B cell (primary cell): ENCODE measurements around the gene UGT1A6. TPM values are rescaled to one million over a fixed set of nuclear protein-coding genes. Genes with fewer than 3 reads are reported as not detected.

ENCODE experiments used
- ATAC-seq: fragments of 200-7000 bp; cut with Tn5 transposase; one replicate; pipeline ENCODE4 v1.10.0; 2021; ENCODE audit warnings: low read depth, mild to moderate bottlenecking, moderate number of reproducible peaks, moderate library complexity
- CTCF ChIA-PET: fragments of 350-600 bp; sonication (Branson Sonifier 250); formaldehyde crosslinking; loops from one replicate; lab custom pipeline; 2021; ENCODE audit warnings: antibody characterized with exemption, inconsistent platforms; lab: Charles Lee
- POLR2A ChIA-PET: fragments of 350-600 bp; sonication (Branson Sonifier 250); formaldehyde crosslinking; loops from one replicate; lab custom pipeline; 2021; ENCODE audit warnings: antibody characterized with exemption; lab: Charles Lee
- DNase-seq: peaks from one replicate; pipeline ENCODE4 v3.0.0; 2013
- H2AFZ ChIP-seq: 2 replicates; pipeline ENCODE4 v1.6.1; 2012; ENCODE audit warnings: mild to moderate bottlenecking, low read depth, low read length; ENCODE audit not compliant: insufficient read depth, poor library complexity, severe bottlenecking
- H3K27ac ChIP-seq, 2 donors: 1 replicate in 1 of 2; 2 replicates in 1 of 2; pipeline ENCODE4 v1.5.1; 2012 to 2013; ENCODE audit warnings: low read length in 2 of 2, mild to moderate bottlenecking in 2 of 2, moderate library complexity in 1 of 2
- H3K27me3 ChIP-seq, 4 experiments: fragments of 200-600 bp in 1 of 4; sonication (generic) in 1 of 4; replicated peaks in 1 of 4; 1 replicate in 2 of 4; 2 replicates in 2 of 4; pipeline versions ENCODE4 v1.6.1 to v1.7.0; 2013 to 2016; ENCODE audit warnings: low read length in 3 of 4, mild to moderate bottlenecking in 2 of 4, mixed read lengths in 1 of 4, moderate library complexity in 1 of 4; ENCODE audit not compliant: insufficient read depth in 4 of 4, control insufficient read depth in 3 of 4; ENCODE audit errors: control extremely low read depth in 1 of 4
- H3K36me3 ChIP-seq, 2 experiments: replicated peaks in 1 of 2; 1 replicate in 1 of 2; 2 replicates in 1 of 2; pipeline versions ENCODE4 v1.6.1 to v1.7.1; 2013; ENCODE audit warnings: low read length in 1 of 2; ENCODE audit not compliant: insufficient read depth in 2 of 2, control insufficient read depth in 1 of 2; ENCODE audit errors: control extremely low read depth in 1 of 2, extremely low read depth in 1 of 2
- H3K4me1 ChIP-seq, 2 donors: fragments of 200-600 bp in 1 of 2; sonication (generic) in 1 of 2; 1 replicate in 1 of 2; 2 replicates in 1 of 2; pipeline versions ENCODE4 v1.5.1 to v1.6.1; 2013 to 2017; ENCODE audit warnings: low read length in 2 of 2; ENCODE audit not compliant: control insufficient read depth in 2 of 2, insufficient read depth in 2 of 2
- H3K4me2 ChIP-seq: replicated peaks from 2 replicates; pipeline ENCODE3; 2012; ENCODE audit warnings: mild to moderate bottlenecking, low read depth, low read length; ENCODE audit not compliant: poor library complexity, severe bottlenecking
- H3K4me3 ChIP-seq, 5 experiments: fragments of 200-600 bp in 1 of 5; sonication (generic) in 1 of 5; 1 replicate in 3 of 5; 2 replicates in 2 of 5; pipeline versions ENCODE4 v1.5.1 to v1.7.0; 2011 to 2016; ENCODE audit warnings: low read length in 4 of 5, mild to moderate bottlenecking in 4 of 5, low read depth in 2 of 5, control low read depth in 1 of 5, moderate library complexity in 1 of 5; ENCODE audit not compliant: insufficient read depth in 1 of 5; ENCODE audit errors: control extremely low read depth in 1 of 5, extremely low read depth in 1 of 5
- H3K79me2 ChIP-seq: fragments of 200-600 bp; sonication (generic); one replicate; pipeline ENCODE4 v1.6.0; 2016; ENCODE audit warnings: low read length; ENCODE audit not compliant: control insufficient read depth, insufficient read depth
- H3K9ac ChIP-seq: fragments of 200-600 bp; sonication (generic); 2 replicates; pipeline ENCODE4 v1.6.1; 2017; ENCODE audit warnings: mild to moderate bottlenecking, low read length, moderate library complexity
- H3K9me3 ChIP-seq, 3 donors: one replicate each; pipeline versions ENCODE4 v1.6.1 to v1.7.1; 2013; ENCODE audit warnings: low read length in 2 of 3; ENCODE audit not compliant: control insufficient read depth in 2 of 3, insufficient read depth in 1 of 3; ENCODE audit errors: control extremely low read depth in 1 of 3
- H4K20me1 ChIP-seq: 2 replicates; pipeline ENCODE4 v1.6.0; 2012; ENCODE audit warnings: mild to moderate bottlenecking, low read length; ENCODE audit not compliant: insufficient read depth, control insufficient read depth, poor library complexity, severe bottlenecking
- H3K27ac Mint-ChIP-seq: one replicate; pipeline ENCODE4 v1.8.0; 2021; ENCODE audit warnings: mixed read lengths
- H3K27me3 Mint-ChIP-seq: one replicate; pipeline ENCODE4 v1.8.0; 2021; ENCODE audit warnings: mixed read lengths
- H3K4me1 Mint-ChIP-seq: one replicate; pipeline ENCODE4 v1.8.0; 2021; ENCODE audit warnings: mixed read lengths
- H3K4me3 Mint-ChIP-seq: one replicate; pipeline ENCODE4 v1.8.0; 2021; ENCODE audit warnings: mixed read lengths
- H3K9me3 Mint-ChIP-seq: one replicate; pipeline ENCODE4 v1.8.0; 2022; ENCODE audit warnings: mixed read lengths; ENCODE audit not compliant: insufficient read depth
- EZH2 ChIP-seq: IDR thresholded peaks from 2 replicates; pipeline ENCODE4 v1.6.1; 2012; ENCODE audit warnings: borderline replicate concordance, low read depth, mild to moderate bottlenecking, moderate library complexity, low read length; ENCODE audit not compliant: insufficient read depth, poor library complexity, severe bottlenecking
- WGBS: methylation state at CpG from one replicate; pipeline ENCODE4 v1.1.5; 2013; ENCODE audit warnings: missing lambda C conversion rate; ENCODE audit not compliant: insufficient coverage; 5-methylcytosine and 5-hydroxymethylcytosine counted together
- intact Hi-C: fragments of 100-400 bp; cut with micrococcal nuclease; formaldehyde crosslinking; loops from one replicate; pipeline ENCODE4 v1.10.0; 2022
- polyA plus RNA-seq: library from polyadenylated mRNA; depleted of rRNA; stranded (reverse); fragments of >200 nt; gene quantifications from 2 replicates; pipeline ENCODE4 v1.2.3, GENCODE V29; 2012
- total RNA-seq, 2 donors: library from RNA; stranded (reverse); fragments of 120-200 nt in 1 of 2; gene quantifications; 1 replicate in 1 of 2; 2 replicates in 1 of 2; pipeline versions ENCODE4 v1.2.3 to v1.2.4, GENCODE V29; 2013 to 2022
- TF ChIP-seq, protein P1 (sequence below): fragments of 200-600 bp; IDR thresholded peaks from one replicate; pipeline ENCODE4 v1.8.0; 2022; ENCODE audit warnings: antibody characterized with exemption, mild to moderate bottlenecking

Gene UGT1A6
- total and polyA plus RNA-seq, 2 donors (not counting 1 experiment from before 2014, with no cell fraction given), result not detected

DNA sequence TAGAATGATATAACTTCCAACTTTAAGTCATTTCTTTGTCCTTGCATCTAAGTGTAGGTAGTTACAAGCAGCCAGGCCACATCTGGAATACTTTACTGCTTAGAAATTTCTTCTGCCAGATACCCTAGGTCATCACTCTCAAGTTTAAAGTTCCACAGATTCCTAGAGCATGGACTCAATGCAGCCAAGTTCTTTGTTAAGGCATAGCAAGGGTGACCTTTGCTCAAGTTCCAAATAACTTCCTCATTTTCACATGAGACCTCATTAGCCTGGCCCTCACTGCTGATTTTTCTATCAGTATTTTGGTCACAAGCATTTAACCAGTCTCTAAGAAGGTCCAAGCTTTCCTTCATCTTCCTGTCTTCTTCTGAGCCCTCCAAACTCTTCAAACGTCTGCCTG, 28.8 kb upstream of the UGT1A6 start:
- no CpG with 5 or more reads among the region's 1 CpG for WGBS
- Histone ChIP-seq H3K4me2 (no peak overlapping the region), H4K20me1 (no peaks in the 10 kb centered on the region), H3K27ac (no peak overlapping the region), H3K4me3 (no peak overlapping the region), H3K79me2 (no peaks in the 10 kb centered on the region), H3K9ac (no peak overlapping the region), H3K36me3 (no peaks in the 10 kb centered on the region), H3K9me3 (peaks cover 0 to 2% (median 0%) of the 10 kb centered on the region in 3 donors), H3K27me3 (peaks cover 0 to 6% (median 0%) of the 10 kb centered on the region in 4 experiments), H2AFZ (no peak overlapping the region), H3K4me1 (no peaks in the 10 kb centered on the region)
- TF ChIP-seq EZH2, result no peak
- TF ChIP-seq, protein P1, sequence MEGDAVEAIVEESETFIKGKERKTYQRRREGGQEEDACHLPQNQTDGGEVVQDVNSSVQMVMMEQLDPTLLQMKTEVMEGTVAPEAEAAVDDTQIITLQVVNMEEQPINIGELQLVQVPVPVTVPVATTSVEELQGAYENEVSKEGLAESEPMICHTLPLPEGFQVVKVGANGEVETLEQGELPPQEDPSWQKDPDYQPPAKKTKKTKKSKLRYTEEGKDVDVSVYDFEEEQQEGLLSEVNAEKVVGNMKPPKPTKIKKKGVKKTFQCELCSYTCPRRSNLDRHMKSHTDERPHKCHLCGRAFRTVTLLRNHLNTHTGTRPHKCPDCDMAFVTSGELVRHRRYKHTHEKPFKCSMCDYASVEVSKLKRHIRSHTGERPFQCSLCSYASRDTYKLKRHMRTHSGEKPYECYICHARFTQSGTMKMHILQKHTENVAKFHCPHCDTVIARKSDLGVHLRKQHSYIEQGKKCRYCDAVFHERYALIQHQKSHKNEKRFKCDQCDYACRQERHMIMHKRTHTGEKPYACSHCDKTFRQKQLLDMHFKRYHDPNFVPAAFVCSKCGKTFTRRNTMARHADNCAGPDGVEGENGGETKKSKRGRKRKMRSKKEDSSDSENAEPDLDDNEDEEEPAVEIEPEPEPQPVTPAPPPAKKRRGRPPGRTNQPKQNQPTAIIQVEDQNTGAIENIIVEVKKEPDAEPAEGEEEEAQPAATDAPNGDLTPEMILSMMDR, result no peak
- Mint-ChIP-seq H3K4me3 (no peak overlapping the region), H3K9me3 (no peaks in the 10 kb centered on the region), H3K4me1 (no peaks in the 10 kb centered on the region), H3K27me3 (peaks cover 46% of the 10 kb centered on the region), H3K27ac (no peak overlapping the region)
- intact Hi-C loops, result no loop called here
- ATAC-seq (no peak), DNase-seq (no peak)
- ChIA-PET POLR2A (no interaction called here), CTCF (no interaction called here)

DNA sequence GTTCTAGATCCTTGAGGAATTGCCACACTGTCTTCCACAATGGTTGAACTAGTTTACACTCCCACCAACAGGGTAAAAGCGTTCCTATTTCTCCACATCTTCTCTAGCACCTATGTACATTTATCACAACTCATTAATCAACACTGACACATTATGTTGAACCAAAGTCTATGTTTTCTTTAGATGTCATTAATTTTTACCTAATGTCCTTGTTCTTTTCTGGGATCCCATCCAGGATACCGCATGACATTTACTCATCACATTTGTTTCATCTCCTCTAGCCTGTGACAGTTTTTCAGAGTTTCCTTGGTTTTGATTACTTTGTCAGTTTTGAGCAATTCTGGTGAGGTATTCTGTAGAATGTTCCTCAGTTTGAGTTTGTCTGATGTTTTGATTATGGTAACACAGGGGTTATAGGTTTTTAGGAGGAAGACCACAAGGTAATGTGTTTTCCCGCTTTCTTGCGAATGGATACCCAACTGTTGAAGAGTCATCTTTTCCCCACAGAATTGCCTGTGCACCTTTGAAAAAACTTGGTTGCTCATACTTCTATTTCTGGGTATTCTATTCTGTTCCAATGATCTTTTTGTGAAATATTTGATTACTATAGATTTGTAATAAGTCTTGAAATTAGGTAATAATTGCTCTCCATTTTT, 24.0 kb upstream of the UGT1A6 start:
- intact Hi-C loops, result no loop called here
- Mint-ChIP-seq H3K27me3 (peaks cover 32% of the 10 kb centered on the region), H3K4me1 (no peaks in the 10 kb centered on the region), H3K9me3 (no peaks in the 10 kb centered on the region), H3K4me3 (no peak overlapping the region), H3K27ac (no peak overlapping the region)
- Histone ChIP-seq H3K9me3 (peaks cover 0 to 2% (median 0%) of the 10 kb centered on the region in 3 donors), H2AFZ (no peak overlapping the region), H3K27ac (no peak overlapping the region), H3K9ac (no peak overlapping the region), H3K27me3 (peaks cover 0 to 3% (median 0%) of the 10 kb centered on the region in 4 experiments), H3K79me2 (no peaks in the 10 kb centered on the region), H3K4me1 (no peaks in the 10 kb centered on the region), H3K4me3 (no peak overlapping the region), H3K36me3 (no peaks in the 10 kb centered on the region), H3K4me2 (no peak overlapping the region), H4K20me1 (no peaks in the 10 kb centered on the region)
- no peak for DNase-seq
- ChIA-PET CTCF (no interaction called here), POLR2A (no interaction called here)
- WGBS, result 100% methylated on average over 2 of the region's 4 CpGs
- ATAC-seq, result no peak
- TF ChIP-seq, protein P1, result no peak
